ENCODE data around the gene GINM1.

GINM1 gene

DNA sequence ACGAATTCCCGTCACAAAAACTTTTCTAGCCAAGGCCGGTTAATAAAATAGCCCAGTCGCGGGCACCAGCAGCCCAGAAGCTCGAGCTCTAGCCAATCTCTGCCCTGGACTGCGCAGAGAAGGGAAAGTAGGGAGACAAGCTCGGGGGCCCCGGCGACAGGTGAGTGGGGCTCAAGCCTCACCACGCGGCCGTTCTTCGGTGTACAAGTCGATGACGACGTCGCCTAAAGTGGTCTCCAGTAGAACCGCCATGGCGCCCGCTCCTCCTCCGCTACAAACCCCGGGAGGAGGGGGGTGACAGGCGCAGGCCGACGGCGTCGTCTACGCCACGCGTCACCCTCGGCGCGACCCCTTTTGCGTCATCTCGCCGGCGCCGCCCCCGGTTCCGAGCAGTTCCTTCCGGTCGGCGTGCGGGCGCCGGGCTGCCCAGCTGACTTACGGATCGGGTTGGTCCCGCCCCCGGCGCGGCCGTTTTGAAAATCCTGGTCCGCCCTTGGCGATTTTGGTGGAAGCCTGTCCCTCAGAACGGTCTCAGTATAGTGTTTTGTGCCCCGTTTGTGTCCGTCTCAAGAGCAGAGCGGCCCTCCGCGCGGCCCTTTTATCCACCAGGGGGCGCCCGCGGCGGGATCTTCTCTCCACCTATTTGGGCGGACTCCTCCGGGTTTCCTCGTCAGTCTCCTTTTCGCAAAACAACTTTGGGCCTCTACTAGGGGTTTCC, 20.3 kb upstream of the GINM1 start, which contains the start of gene PPIL4:
PPIL4 (minus strand) TSS at position 290 of the 718 bp plus-strand sequence; CDS start at position 252, 38 bp downstream.
- TF ChIP-seq CTCF (IDR thresholded peaks at IDR 0.05; ENCODE audit: low read depth, low read length, missing control alignments): peak; percentile 83
- peak; percentile 86 for DNase-seq (ENCODE audit: low read depth)
- H3K4me3 ChIP-seq (ENCODE audit: low read depth, low read length): peak within 1 kb of the TSS; percentile 100
- in situ Hi-C loops (cut with HindIII; ENCODE audit: low sequenced_read_pairs): no loop called here

GRCh38 chr6:149551920-149552319, 14.3 kb upstream of the GINM1 start:
- DNase-seq (ENCODE audit: low read depth): no peak
- no peak for TF ChIP-seq CTCF (IDR thresholded peaks at IDR 0.05; ENCODE audit: low read depth, low read length, missing control alignments)
- H3K4me3 ChIP-seq (ENCODE audit: low read depth, low read length): no peak overlapping the region
- in situ Hi-C loops (cut with HindIII; ENCODE audit: low sequenced_read_pairs): no loop called here

DNA sequence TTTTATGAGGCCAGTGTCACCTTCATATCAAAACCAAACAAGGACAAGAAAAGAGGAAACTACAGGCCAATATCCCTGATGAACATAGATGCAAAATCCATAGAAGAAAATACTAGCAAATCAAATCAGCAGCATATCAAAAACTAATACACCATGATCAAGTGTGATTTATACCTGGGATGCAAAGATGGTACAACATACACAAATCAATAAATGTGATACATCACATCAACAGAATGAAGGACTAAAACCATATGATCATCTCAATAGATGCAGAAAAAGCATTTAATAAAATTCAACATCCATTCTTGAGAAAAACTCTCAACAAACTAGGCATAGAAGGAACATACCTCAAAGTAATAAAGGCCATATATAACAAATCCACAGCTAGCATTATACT, 8.1 kb upstream of the GINM1 start:
- DNase-seq (ENCODE audit: low read depth): no peak
- no peak overlapping the region for H3K4me3 ChIP-seq (ENCODE audit: low read depth, low read length)
- in situ Hi-C loops (cut with HindIII; ENCODE audit: low sequenced_read_pairs): no loop called here
- no peak for TF ChIP-seq CTCF (IDR thresholded peaks at IDR 0.05; ENCODE audit: low read depth, low read length, missing control alignments)

DNA sequence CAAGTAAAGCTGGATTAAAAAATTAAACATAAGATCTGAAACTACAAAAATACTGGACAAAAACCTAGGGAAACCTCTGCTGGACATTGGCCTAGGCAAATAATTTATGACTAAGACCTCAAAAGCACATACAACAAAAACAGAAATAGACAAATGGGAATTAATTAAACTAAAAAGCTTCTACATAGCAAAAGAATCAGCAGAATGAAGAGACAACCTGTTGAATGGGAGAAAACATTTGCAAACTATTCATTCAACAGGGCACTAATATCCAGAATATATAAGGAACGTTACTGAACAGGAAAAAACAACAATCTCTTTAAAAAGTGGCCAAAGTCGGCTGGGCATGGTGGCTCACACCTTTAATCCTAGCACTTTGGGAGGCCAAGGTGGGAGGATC, 6.8 kb upstream of the GINM1 start:
- in situ Hi-C loops (cut with HindIII; ENCODE audit: low sequenced_read_pairs): no loop called here
- no peak overlapping the region for H3K4me3 ChIP-seq (ENCODE audit: low read depth, low read length)
- DNase-seq (ENCODE audit: low read depth): no peak
- no peak for TF ChIP-seq CTCF (IDR thresholded peaks at IDR 0.05; ENCODE audit: low read depth, low read length, missing control alignments)

GRCh38 chr6:149560736-149561135, 5.4 kb upstream of the GINM1 start:
- in situ Hi-C loops (cut with HindIII; ENCODE audit: low sequenced_read_pairs): no loop called here
- peak; percentile 66 for TF ChIP-seq CTCF (IDR thresholded peaks at IDR 0.05; ENCODE audit: low read depth, low read length, missing control alignments)
- DNase-seq (ENCODE audit: low read depth): no peak
- H3K4me3 ChIP-seq (ENCODE audit: low read depth, low read length): no peak overlapping the region

GRCh38 chr6:149563203-149563927, 2.8 kb upstream of the GINM1 start:
- TF ChIP-seq CTCF (IDR thresholded peaks at IDR 0.05; ENCODE audit: low read depth, low read length, missing control alignments): no peak
- peak; percentile 31 for DNase-seq (ENCODE audit: low read depth)
- H3K4me3 ChIP-seq (ENCODE audit: low read depth, low read length): no peak overlapping the region
- in situ Hi-C loops (cut with HindIII; ENCODE audit: low sequenced_read_pairs): no loop called here
